CD4-positive, alpha-beta memory T cell (primary cell): ENCODE measurements around the gene GALNT12. TPM values are rescaled to one million over a fixed set of nuclear protein-coding genes. Genes with fewer than 3 reads are reported as not detected.
A peak's percentile ranks its signal among the peaks of the same experiment; 100 is the strongest.

Source experiments
- CTCF ChIA-PET: fragments of 350-600 bp; sonication (Branson Sonifier 250); formaldehyde crosslinking; loops from one replicate; lab custom pipeline; 2021; ENCODE audit warnings: inconsistent platforms; ENCODE audit not compliant: partially characterized antibody; lab: Charles Lee
- POLR2A ChIA-PET: fragments of 350-600 bp; sonication (Branson Sonifier 250); formaldehyde crosslinking; loops from one replicate; lab custom pipeline; 2021; ENCODE audit not compliant: partially characterized antibody; lab: Charles Lee
- DNase-seq, 5 donors: peaks; one replicate each; pipeline versions ENCODE4 v3.0.0 to v3.0.0-alpha.2; 2020 to 2022; ENCODE audit warnings: mixed read lengths in 1 of 5
- H3K27ac ChIP-seq: one replicate; pipeline ENCODE4 v1.7.0; 2013; ENCODE audit warnings: low read depth, low read length
- H3K27me3 ChIP-seq: 2 replicates; pipeline ENCODE4 v1.7.0; 2013; ENCODE audit warnings: mild to moderate bottlenecking, low read length, moderate library complexity; ENCODE audit not compliant: insufficient read depth
- H3K36me3 ChIP-seq: 2 replicates; pipeline ENCODE4 v1.7.0; 2013; ENCODE audit warnings: mild to moderate bottlenecking, low read length, moderate library complexity; ENCODE audit not compliant: insufficient read depth
- H3K4me1 ChIP-seq: 2 replicates; pipeline ENCODE4 v1.7.0; 2013; ENCODE audit warnings: mild to moderate bottlenecking, low read length, moderate library complexity; ENCODE audit not compliant: insufficient read depth
- H3K4me3 ChIP-seq, 2 donors: one replicate each; pipeline ENCODE4 v1.7.0; 2013; ENCODE audit warnings: low read length in 2 of 2, mild to moderate bottlenecking in 1 of 2
- H3K9me3 ChIP-seq, 2 donors: one replicate each; pipeline ENCODE4 v1.7.0; 2013; ENCODE audit warnings: low read length in 2 of 2, control low read depth in 1 of 2; ENCODE audit not compliant: control insufficient read depth in 1 of 2
- H3K27ac Mint-ChIP-seq, 7 donors: one replicate each; pipeline ENCODE4 v1.8.0; 2020 to 2021; ENCODE audit warnings: mixed read lengths in 7 of 7, mild to moderate bottlenecking in 6 of 7, inconsistent platforms in 3 of 7, moderate library complexity in 3 of 7
- H3K27me3 Mint-ChIP-seq, 2 donors: one replicate each; pipeline ENCODE4 v1.8.0; 2020 to 2021; ENCODE audit warnings: mixed read lengths in 2 of 2
- H3K36me3 Mint-ChIP-seq, 2 donors: one replicate each; pipeline ENCODE4 v1.8.0; 2020 to 2021; ENCODE audit warnings: mixed read lengths in 2 of 2, inconsistent platforms in 1 of 2, mild to moderate bottlenecking in 1 of 2
- H3K4me1 Mint-ChIP-seq, 4 donors: one replicate each; pipeline ENCODE4 v1.8.0; 2020 to 2021; ENCODE audit warnings: mixed read lengths in 4 of 4, mild to moderate bottlenecking in 1 of 4
- H3K4me3 Mint-ChIP-seq, 8 donors: one replicate each; pipeline ENCODE4 v1.8.0; 2020 to 2021; ENCODE audit warnings: mixed read lengths in 8 of 8, mild to moderate bottlenecking in 7 of 8, moderate library complexity in 6 of 8, inconsistent platforms in 3 of 8
- H3K9me3 Mint-ChIP-seq, 8 donors: one replicate each; pipeline ENCODE4 v1.8.0; 2020 to 2021; ENCODE audit warnings: mixed read lengths in 8 of 8, mild to moderate bottlenecking in 5 of 8, inconsistent platforms in 3 of 8, moderate library complexity in 1 of 8
- intact Hi-C: fragments of 100-400 bp; cut with micrococcal nuclease; formaldehyde crosslinking; loops from one replicate; pipeline ENCODE4 v1.15.1; 2023
- polyA plus RNA-seq, 2 donors: library from polyadenylated mRNA; unstranded; fragments of 300-500 nt; fragmentation: Illumina TruSeq; gene quantifications; one replicate each; pipeline ENCODE4 v1.2.3, GENCODE V29; 2021
- total RNA-seq, 2 experiments: library from RNA; stranded (reverse); gene quantifications; one replicate each; pipeline ENCODE4 v1.2.3, GENCODE V29; 2021

Gene GALNT12
- total and polyA plus RNA-seq, 4 experiments from 2014 or later, result 3.1 to 13.8 (median 8.6) TPM

DNA sequence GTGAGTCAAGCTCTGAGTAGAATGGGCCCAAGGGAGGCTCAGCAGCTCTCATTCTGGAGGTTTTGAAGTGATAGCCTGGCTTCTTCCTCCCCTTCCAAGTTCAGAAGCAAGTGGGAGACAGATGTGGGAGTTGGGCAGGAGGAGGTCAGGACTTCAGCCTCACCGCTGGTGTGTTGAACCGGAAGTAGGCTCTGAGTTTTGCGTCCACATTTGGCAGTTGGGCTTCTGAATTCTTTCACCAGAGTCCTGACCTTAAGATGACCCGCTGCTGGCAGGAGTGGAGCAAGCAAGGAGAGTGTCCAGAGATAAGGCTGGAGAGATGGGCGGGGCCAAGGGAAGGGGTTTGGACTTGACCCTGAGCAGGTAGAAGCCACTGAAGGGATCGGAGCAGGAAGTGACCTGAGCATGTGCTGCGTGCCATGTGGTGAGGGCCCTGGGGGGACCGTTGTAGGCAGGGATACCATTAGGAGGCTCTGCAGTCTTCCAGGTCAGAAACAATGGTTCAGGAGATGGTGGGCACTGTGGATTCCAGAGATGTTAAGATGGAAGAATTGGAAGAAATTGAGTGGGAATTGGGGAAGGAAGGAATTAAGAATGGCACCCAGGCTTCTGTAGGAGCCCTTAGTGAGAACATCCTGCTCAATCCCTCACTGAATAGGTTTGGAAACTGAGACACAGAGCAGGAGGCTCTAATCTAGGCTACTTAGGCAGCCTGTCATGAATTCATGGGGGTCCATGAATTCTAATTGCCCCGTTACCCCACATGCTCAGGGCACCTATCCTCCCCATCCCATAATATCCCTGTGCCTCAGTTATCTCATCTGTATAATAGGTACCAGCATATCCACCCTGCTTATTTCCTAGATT, 25.9 kb downstream of the GALNT12 start:
- peaks cover 5% of the 10 kb centered on the region for H3K36me3 ChIP-seq
- H3K9me3 ChIP-seq, result no peaks in the 10 kb centered on the region
- no peaks in the 10 kb centered on the region for H3K4me1 ChIP-seq
- peaks cover 43 to 44% of the 10 kb centered on the region in 2 donors for H3K36me3 Mint-ChIP-seq
- POLR2A ChIA-PET, result no interaction called here
- no peak overlapping the region for H3K27ac ChIP-seq
- no peaks in the 10 kb centered on the region for H3K4me1 Mint-ChIP-seq
- no peak overlapping the region for H3K27ac Mint-ChIP-seq
- no peaks in the 10 kb centered on the region for H3K9me3 Mint-ChIP-seq
- no peak overlapping the region for H3K4me3 Mint-ChIP-seq
- no peaks in the 10 kb centered on the region for H3K27me3 ChIP-seq
- intact Hi-C loops, result no loop called here
- no peak overlapping the region for H3K4me3 ChIP-seq
- no peaks in the 10 kb centered on the region for H3K27me3 Mint-ChIP-seq
- CTCF ChIA-PET, result no interaction called here
- no peak for DNase-seq

DNA sequence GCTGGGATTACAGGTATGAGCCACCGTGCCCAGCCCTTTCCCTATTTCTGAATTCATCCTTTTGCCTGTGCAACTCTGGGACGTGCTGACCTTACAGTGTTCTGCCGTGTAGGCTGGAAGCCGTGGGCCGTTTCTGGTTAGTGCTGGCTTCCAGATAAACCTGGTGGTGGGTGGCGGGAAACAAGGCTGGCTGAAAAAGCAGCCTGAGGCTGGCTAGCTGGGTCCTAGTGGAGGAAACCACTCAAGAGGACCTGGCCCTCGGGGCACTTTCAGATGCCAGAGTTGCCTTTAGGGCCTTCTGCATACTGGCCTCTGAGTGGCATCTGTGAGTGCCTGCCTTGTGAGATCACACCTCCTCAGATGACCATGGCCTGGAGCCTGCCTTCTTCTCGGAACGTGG, 26.9 kb downstream of the GALNT12 start:
- H3K4me1 ChIP-seq, result no peaks in the 10 kb centered on the region
- Mint-ChIP-seq H3K4me3 (no peak overlapping the region), H3K27ac (no peak overlapping the region), H3K9me3 (no peaks in the 10 kb centered on the region), H3K4me1 (no peaks in the 10 kb centered on the region), H3K27me3 (no peaks in the 10 kb centered on the region), H3K36me3 (peaks cover 46 to 50% of the 10 kb centered on the region in 2 donors)
- intact Hi-C loops, result no loop called here
- H3K27ac ChIP-seq, result no peak overlapping the region
- ChIA-PET POLR2A (no interaction called here), CTCF (no interaction called here)
- H3K27me3 ChIP-seq, result no peaks in the 10 kb centered on the region
- no peak overlapping the region for H3K4me3 ChIP-seq
- H3K36me3 ChIP-seq, result peaks cover 5% of the 10 kb centered on the region
- no peaks in the 10 kb centered on the region for H3K9me3 ChIP-seq
- DNase-seq, result no peak

DNA sequence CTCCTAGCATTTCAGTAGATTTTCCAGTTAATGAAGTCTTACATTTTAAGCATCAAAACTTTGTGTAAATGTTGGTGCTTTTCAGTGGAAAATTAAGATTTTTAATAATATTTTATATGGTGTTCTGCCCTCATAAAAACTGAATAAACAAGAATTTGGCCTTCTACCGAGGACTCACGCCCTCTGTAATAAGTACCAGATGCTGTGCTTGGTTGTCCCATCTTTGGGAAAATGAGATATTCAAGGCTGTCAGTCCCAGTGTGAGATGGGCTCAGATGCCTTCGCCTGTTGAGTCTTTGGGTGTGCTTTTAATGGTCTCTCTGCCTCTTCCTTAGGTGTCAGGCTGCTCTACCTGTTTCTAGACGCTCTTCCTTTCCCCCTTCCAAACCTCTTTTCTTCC, 28.7 kb downstream of the GALNT12 start:
- CTCF ChIA-PET, result interaction anchor here (1.3 kb wide), 1 partner anchor 304 kb away, joined by 3 read pairs; no protein-coding TSS in a partner anchor
- H3K27ac ChIP-seq, result no peak overlapping the region
- DNase-seq, result no peak
- Mint-ChIP-seq H3K4me1 (no peaks in the 10 kb centered on the region), H3K36me3 (peaks cover 53 to 56% of the 10 kb centered on the region in 2 donors), H3K27me3 (no peaks in the 10 kb centered on the region), H3K9me3 (no peaks in the 10 kb centered on the region), H3K27ac (no peak overlapping the region), H3K4me3 (no peak overlapping the region)
- peaks cover 13% of the 10 kb centered on the region for H3K36me3 ChIP-seq
- H3K27me3 ChIP-seq, result no peaks in the 10 kb centered on the region
- no peaks in the 10 kb centered on the region for H3K4me1 ChIP-seq
- intact Hi-C loops, result no loop called here
- POLR2A ChIA-PET, result no interaction called here
- H3K4me3 ChIP-seq, result no peak overlapping the region
- no peaks in the 10 kb centered on the region for H3K9me3 ChIP-seq

DNA sequence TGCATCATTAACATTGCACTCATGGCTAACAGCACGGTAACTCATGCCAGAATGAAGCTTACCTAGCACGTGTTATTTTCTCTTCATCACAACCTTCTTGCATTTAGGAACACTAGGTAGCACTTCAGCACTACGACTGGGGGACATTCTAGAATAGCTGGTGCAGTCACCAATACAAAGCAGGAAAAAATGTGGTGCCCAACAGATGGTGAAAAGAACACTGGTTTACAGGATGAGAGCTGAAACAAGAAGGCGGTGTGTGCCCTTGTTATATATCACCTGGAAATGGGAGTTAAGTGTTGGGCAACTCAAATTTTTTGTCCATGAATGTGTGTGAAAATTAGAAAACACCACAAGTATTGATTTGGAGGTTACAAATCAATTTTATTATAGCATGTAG, 30.0 kb downstream of the GALNT12 start:
- no peaks in the 10 kb centered on the region for H3K4me1 Mint-ChIP-seq
- no peaks in the 10 kb centered on the region for H3K9me3 Mint-ChIP-seq
- no peak for DNase-seq
- no peaks in the 10 kb centered on the region for H3K9me3 ChIP-seq
- intact Hi-C loops, result no loop called here
- H3K36me3 ChIP-seq, result peaks cover 13% of the 10 kb centered on the region
- H3K27ac Mint-ChIP-seq, result no peak overlapping the region
- no peaks in the 10 kb centered on the region for H3K27me3 ChIP-seq
- no peak overlapping the region for H3K4me3 ChIP-seq
- CTCF ChIA-PET, result interaction anchor here (0.9 to 1.3 kb wide), 2 partner anchors 10 to 303 kb away, joined by 3 to 6 read pairs; no protein-coding TSS in a partner anchor
- H3K27me3 Mint-ChIP-seq, result no peaks in the 10 kb centered on the region
- no peak overlapping the region for H3K27ac ChIP-seq
- no peaks in the 10 kb centered on the region for H3K4me1 ChIP-seq
- no peak overlapping the region for H3K4me3 Mint-ChIP-seq
- peaks cover 51 to 52% of the 10 kb centered on the region in 2 donors for H3K36me3 Mint-ChIP-seq
- POLR2A ChIA-PET, result no interaction called here

DNA sequence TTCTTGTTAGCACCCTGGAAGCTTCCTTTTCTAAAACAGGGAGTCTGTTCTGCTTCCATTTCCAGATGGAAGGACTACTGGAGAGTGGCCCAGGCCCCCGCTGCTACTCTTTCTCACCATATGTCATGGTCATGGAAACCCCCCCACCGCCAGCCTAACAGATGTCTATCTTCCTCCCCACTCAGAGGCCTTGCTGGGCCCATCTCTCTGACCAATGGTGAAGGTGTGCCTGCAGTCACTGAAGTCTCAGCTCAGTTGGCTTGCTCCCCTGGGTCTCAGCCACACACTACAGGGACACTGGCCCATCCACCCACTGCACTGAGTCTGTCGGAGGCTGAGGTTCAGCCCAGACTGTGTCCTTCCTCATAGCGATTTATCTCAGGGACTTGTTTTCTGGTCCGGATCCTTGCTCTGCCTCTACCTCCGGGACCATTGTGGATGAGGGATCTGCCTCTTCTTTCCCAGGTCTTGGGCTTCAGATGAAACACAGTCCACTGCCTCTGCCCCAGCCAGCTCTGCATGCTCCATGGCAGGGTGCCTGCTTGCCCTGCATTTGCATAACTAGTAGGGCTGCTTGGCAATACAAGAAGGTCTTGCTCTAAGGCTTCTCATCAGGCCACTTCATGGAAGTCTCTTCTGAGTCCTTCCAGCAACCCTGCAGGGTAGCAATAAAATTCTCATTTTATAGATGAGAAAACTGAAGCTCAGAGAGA, 30.8 kb downstream of the GALNT12 start:
- peak overlapping the region in 1 of 7 donors; percentile 77 for H3K27ac Mint-ChIP-seq
- H3K36me3 Mint-ChIP-seq, result peaks cover 46% of the 10 kb centered on the region in 2 donors
- H3K4me3 Mint-ChIP-seq, result no peak overlapping the region
- no peaks in the 10 kb centered on the region for H3K9me3 ChIP-seq
- ChIA-PET CTCF (interaction anchor here (0.9 to 2.2 kb wide), 2 partner anchors 10 kb away, joined by 6 to 11 read pairs; no protein-coding TSS in a partner anchor), POLR2A (no interaction called here)
- H3K4me1 ChIP-seq, result no peaks in the 10 kb centered on the region
- no peak overlapping the region for H3K27ac ChIP-seq
- H3K4me1 Mint-ChIP-seq, result no peaks in the 10 kb centered on the region
- no peak for DNase-seq
- intact Hi-C loops, result no loop called here
- peaks cover 13% of the 10 kb centered on the region for H3K36me3 ChIP-seq
- H3K27me3 ChIP-seq, result no peaks in the 10 kb centered on the region
- no peak overlapping the region for H3K4me3 ChIP-seq
- no peaks in the 10 kb centered on the region for H3K27me3 Mint-ChIP-seq
- H3K9me3 Mint-ChIP-seq, result no peaks in the 10 kb centered on the region

DNA sequence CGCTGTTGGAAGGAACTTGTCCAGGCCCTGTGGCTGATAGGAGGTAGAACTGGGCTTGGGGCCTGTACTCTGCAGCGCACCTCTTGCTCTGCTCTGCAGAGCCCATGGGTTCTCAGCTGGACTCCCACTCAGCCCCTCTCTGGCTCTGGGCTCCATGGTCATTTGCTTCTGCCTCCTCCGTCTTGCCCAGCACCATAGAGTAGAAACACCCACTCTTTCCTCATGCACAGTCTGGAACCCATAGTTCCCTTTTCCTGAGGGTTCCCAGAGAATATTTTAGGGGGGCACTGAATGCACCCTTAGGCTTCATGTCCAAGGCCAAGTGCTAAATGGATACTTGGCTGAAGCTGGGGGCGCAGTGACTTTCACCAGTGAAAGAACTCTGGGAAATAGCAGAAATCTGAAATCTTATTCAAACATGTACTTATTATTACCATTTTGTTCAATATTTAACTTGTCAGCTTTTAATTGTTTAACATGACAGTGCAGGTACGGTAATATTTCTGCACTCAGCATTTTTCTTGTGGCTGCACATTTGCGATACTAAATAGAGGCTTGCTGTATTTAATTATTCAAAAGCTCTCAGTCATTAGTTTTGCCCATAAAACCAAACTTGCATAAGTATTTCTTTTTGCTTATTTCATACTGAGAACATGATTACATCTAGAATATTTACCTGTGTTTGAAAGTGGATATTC, 31.5 kb downstream of the GALNT12 start:
- intact Hi-C loops, result no loop called here
- CTCF ChIA-PET, result interaction anchor here (2.2 kb wide), 1 partner anchor 10 kb away, joined by 11 read pairs; no protein-coding TSS in a partner anchor
- POLR2A ChIA-PET, result no interaction called here
- Histone ChIP-seq H3K9me3 (no peaks in the 10 kb centered on the region), H3K4me3 (no peak overlapping the region), H3K36me3 (peaks cover 13% of the 10 kb centered on the region), H3K27me3 (no peaks in the 10 kb centered on the region), H3K27ac (no peak overlapping the region), H3K4me1 (no peaks in the 10 kb centered on the region)
- no peak overlapping the region for H3K27ac Mint-ChIP-seq
- no peak overlapping the region for H3K4me3 Mint-ChIP-seq
- no peaks in the 10 kb centered on the region for H3K4me1 Mint-ChIP-seq
- no peak for DNase-seq
- peaks cover 46% of the 10 kb centered on the region in 2 donors for H3K36me3 Mint-ChIP-seq
- H3K27me3 Mint-ChIP-seq, result no peaks in the 10 kb centered on the region
- no peaks in the 10 kb centered on the region for H3K9me3 Mint-ChIP-seq

DNA sequence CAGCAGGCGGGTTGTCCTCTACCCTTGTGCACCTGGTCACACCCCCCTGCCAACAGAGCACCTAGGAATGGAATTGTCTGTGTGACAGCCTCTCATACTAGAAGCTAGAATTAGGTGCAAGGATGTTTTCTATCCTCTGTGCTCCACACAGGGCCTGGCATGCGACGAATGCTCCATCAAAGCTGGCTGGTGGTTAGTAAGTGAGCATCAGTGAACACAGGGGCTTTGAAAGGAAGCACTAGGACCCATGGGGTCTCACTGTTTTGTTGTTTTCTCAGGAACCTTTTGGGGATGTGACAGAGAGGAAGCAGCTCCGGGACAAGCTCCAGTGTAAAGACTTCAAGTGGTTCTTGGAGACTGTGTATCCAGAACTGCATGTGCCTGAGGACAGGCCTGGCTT, 32.3 kb downstream of the GALNT12 start:
- CTCF ChIA-PET, result interaction anchor here (2.2 kb wide), 1 partner anchor 9 kb away, joined by 11 read pairs; no protein-coding TSS in a partner anchor
- H3K36me3 Mint-ChIP-seq, result peaks cover 43 to 49% of the 10 kb centered on the region in 2 donors
- no peak overlapping the region for H3K4me3 ChIP-seq

More for the DNA sequence above, 32.3 kb downstream of the GALNT12 start:
- no peak overlapping the region for H3K27ac ChIP-seq
- no peaks in the 10 kb centered on the region for H3K4me1 Mint-ChIP-seq
- H3K27me3 Mint-ChIP-seq, result no peaks in the 10 kb centered on the region
- POLR2A ChIA-PET, result no interaction called here
- H3K9me3 ChIP-seq, result no peaks in the 10 kb centered on the region
- peaks cover 13% of the 10 kb centered on the region for H3K36me3 ChIP-seq
- H3K9me3 Mint-ChIP-seq, result no peaks in the 10 kb centered on the region
- no peak overlapping the region for H3K4me3 Mint-ChIP-seq
- no peaks in the 10 kb centered on the region for H3K4me1 ChIP-seq
- H3K27ac Mint-ChIP-seq, result no peak overlapping the region
- H3K27me3 ChIP-seq, result no peaks in the 10 kb centered on the region
- intact Hi-C loops, result no loop called here
- no peak for DNase-seq
